HG03025 (cell line): ENCODE measurements around the gene BHMT2.

Source experiments
- ATAC-seq: cut with Tn5 transposase; IDR thresholded peaks from one replicate; pipeline ENCODE4 v1.9.1; 2021; ENCODE audit warnings: mild to moderate bottlenecking, moderate library complexity; ENCODE audit not compliant: unreplicated experiment, low FRiP score

BHMT2 gene, protein sequence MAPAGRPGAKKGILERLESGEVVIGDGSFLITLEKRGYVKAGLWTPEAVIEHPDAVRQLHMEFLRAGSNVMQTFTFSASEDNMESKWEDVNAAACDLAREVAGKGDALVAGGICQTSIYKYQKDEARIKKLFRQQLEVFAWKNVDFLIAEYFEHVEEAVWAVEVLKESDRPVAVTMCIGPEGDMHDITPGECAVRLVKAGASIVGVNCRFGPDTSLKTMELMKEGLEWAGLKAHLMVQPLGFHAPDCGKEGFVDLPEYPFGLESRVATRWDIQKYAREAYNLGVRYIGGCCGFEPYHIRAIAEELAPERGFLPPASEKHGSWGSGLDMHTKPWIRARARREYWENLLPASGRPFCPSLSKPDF

GRCh38 chr5:79069488-79070349 is at the start of gene BHMT2, which contains the start of gene DMGDH:
Gene BHMT2 (plus strand): TSS chr5:79069767. CDS start chr5:79069783, 16 bp downstream.
Gene DMGDH (minus strand): TSS chr5:79069674. CDS start chr5:79069620, 54 bp downstream.
- ATAC-seq, result no peak

DNA sequence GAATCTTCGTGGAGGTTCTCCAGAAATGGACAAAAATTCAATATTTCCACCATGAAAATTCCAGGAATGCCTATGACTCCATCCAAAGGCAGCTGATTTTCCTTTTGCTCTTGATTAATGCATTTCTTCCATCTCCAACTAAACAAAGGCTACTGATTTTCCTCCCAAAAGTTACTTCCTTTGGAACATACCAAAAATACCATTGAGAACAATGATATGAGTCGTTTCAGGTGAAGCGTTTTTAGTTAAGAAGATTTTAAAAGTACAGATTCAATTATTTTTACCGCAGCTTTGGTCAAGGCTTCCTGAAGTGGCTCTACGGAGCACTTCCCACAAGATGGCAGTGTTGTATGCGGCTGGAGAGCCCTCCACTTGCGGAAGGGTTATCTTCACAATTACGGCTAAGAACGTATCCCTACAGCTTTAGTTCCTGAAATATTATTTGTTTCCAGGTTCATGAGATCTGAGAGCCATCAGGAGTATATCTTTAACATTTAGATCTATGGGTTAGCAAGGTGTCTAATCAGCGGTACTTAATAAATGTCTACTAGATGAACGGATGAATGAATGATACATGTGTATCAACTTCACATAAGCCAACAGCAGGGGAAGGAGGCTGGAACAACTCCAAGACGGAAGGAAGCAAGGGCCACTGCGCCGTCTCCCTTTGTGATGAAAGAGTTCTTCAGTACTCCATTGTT is 48.6 kb upstream of the BHMT2 start:
- ATAC-seq, result no peak

DNA sequence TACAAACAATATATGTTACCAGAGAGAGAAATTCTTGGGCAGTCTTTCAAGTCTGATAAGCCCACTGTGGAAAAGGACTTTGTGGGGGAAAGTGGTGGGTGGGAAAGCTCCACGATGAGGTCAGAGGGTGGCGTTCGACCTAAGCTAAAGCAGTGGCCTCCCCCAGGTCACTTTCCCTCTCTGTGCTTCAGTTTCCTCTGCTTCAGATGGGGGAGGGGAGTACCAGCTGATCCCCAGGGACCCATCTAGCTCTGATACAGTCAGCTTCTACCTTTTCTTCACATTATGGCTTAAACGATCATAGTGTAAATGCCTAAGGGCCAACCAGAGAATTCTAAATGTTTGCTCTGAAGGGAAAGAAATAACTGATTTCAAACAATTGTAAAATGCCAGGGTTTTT is 47.8 kb upstream of the BHMT2 start:
- ATAC-seq, result no peak

DNA sequence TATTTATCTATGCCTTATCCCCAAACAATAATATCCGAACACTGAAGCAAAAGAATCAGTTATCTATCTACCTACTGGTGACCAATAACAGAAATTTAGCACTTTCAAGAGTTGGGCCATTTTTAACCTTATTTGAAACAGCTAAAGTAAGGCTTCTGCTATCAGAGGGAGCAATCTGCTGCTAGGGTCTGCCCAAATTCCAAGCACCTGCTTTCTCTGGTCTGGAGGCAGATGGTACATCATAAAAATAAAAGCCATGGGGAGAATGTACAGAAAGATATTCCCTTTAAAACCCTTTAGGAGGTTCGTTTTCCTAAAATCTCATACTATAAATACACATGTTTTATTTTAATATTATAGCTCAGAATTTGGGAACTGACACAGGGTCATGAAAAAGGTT is 46.8 kb upstream of the BHMT2 start:
- ATAC-seq, result no peak

DNA sequence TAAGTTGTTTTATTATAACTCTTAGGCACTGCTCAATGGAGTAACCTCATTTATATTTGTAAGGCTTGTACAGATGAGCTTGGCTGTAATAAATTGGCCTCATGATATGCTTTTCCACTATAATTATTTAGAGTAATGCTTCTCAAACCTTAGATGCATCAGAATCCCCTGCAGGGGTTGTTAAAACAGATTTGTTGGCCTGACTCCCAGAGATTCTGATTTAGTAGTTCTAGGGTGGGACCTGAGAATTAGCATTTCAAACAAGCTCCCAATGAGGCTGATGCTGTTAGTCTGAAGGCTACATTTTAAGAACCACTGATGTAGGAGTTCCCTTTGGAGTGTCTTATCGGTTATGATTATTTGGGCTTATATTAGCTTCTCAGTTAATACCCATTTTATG is 46.2 kb upstream of the BHMT2 start:
- no peak for ATAC-seq

- no peak for ATAC-seq
These were observed 45.6 kb upstream of the BHMT2 start for GRCh38 chr5:79023947-79024346.

- ATAC-seq, result no peak
These were observed 44.5 kb upstream of the BHMT2 start for GRCh38 chr5:79025054-79025472.

DNA sequence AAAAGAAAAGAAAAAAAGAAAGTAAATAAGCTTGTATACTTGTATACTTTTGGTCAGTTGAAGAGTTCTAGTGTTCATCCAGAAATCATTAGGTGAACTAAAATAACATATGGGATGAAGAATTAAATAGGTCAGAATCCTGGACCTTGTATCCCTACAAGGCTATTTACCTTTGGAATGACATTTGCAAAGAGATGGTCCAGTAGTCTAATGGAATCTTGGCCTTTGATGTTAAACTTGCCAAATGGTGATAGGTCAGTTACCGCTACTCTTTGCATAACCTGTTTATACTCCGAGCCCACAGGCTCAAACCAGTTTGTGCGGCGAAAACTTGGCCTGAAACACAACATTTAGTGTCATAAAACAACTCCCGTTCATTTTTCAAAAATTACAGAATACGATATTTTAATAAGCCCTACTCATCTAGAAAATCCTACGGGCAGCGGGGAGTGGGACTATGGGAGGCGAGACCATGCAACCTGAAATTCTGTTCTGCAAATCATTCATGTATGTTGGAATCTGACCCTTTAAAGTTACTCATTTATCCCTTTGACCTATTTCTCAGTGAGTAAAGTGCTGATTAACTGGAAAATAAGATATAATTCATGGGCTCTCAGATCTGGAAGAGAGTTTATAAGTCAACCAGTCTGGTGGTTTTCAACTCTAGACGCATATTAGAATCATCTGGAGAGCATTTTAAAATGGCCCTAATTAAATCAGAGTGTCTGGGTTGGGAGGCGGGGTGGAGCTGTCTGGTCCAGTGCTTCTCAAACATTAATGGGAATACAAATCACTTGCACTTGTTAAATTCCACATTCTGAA is 38.7 kb upstream of the BHMT2 start:
- no peak for ATAC-seq

DNA sequence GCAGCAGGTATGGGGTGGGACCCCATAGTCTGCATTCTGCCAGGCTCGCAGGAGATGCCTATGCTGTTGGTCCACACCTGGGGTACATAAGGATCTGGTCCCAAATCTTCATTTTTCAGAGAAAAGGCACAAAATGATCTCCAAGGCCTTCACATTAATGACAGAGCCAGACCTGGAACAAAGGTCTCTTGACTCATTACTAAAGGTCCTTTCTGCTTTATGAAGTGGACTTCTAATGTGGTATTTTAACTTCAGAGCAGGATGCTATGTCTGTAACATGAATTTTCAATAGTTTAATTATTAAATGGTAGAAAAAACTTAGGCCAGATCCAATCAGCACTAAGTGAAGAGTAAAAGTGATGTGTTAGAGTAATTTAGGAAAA is 38.1 kb upstream of the BHMT2 start:
- no peak for ATAC-seq

GRCh38 chr5:79032031-79032695 is 37.4 kb upstream of the BHMT2 start:
- ATAC-seq, result no peak

DNA sequence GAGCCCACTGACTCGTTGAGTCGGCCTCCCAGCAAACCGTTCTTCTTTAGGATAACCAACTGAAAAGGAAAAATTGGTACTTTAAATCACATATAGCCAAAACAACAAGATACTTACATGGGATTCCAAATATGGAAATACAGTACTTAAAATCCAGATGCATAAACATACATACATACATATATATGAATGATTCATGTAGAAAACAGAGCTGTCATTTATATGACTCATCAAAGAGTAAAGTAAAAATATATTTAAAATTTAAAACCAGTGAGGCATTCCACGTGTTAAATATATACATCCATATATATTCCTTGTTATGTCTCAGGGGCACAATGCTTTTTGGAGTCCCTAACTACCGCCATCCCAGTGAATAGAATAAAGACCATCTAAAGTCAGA is 36.8 kb upstream of the BHMT2 start:
- no peak for ATAC-seq

DNA sequence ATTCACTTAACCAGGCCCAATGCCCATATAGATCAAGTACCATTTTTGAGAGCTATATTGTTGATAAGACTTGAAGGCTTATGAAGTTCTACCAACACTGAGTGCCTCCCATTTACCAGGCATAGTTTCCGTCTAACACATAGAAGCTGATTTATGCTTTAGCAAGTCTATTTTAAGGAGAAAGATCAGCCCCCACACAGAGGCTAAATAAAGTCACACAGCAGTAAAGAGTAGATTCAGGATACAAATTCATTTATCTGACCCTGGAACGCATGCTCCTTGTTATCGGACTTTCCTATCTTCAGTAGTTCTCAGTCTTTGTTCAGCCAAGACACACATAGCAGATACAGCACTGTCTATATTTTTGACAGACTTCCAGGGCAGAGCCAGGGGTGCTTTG is 34.3 kb upstream of the BHMT2 start:
- ATAC-seq, result no peak

DNA sequence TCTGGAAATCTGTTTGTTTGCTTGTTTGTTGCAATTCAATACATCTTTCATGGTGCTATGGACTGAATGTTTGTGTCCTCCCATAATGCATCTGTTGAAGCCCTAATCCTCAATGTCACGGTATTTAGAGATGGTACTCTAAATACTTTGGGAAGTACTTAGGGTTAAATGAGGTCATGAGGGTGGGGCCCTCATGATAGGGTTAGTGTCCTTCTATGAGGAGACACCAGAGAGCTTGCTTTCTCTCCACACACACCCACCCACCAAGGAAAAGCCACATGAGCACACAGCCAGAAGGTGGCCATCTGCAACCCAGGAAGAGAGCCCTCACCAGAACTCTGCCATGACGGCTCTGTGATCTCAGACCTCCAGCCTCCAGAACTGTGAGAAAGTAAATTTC is 32.8 kb upstream of the BHMT2 start:
- no peak for ATAC-seq

DNA sequence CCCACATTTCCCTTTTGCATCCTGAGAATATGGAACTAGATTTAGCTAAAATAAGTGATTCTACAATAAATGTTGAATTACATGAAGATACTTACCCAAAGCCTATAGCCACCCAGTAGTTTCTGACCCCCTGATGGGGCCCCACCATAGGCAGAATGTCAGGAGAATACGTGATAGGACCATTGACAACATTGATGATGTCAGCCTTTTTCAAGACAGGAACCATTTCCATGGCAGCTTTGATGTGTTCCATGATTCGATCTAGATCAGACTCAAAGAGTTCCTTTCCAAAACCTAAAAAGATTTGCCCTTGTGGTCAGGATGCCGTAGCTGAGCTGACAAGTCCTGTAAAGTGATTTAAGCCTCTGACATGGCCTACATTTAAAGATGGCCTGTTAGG is 27.4 kb upstream of the BHMT2 start:
- no peak for ATAC-seq

DNA sequence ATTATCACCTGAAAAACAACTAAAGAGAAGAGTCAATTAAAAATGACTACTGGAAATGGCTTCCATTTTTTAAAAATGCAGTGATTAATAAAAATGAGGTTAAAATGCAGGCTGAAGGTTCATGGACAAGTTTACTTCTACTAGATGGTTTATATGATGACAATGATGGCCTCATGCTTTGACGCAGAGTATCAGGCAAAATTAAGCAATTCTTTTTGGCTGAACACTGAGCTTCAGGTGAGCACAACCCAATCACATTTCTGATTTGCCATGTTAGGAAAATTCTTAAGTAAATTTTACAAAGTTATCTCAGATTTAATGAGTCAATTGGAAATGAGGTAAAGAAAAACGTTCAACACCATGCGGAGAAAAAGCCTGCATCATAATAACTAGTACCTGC is 22.4 kb upstream of the BHMT2 start:
- no peak for ATAC-seq

GRCh38 chr5:79048437-79048836 is 21.1 kb upstream of the BHMT2 start:
- ATAC-seq, result no peak

DNA sequence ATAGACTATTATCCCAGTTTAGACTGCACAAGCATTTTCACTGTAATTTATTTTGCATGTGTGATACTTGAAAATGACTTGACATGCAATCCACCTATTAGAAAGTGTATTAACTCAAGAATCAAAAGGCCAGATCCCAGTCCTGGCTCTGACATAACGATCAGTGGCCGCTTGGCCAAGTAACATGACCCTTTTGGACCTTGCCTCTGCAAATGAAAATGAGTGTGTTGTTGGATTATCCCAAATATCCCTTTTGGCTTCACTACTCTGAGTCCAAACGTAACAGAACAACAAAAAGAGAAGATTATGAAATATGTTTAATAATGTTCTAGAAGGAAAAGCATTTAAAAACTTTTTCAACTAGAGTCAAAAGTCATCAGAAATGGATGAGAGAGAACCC is 19.1 kb upstream of the BHMT2 start:
- ATAC-seq, result no peak

GRCh38 chr5:79053321-79053720 is 16.2 kb upstream of the BHMT2 start:
- no peak for ATAC-seq

DNA sequence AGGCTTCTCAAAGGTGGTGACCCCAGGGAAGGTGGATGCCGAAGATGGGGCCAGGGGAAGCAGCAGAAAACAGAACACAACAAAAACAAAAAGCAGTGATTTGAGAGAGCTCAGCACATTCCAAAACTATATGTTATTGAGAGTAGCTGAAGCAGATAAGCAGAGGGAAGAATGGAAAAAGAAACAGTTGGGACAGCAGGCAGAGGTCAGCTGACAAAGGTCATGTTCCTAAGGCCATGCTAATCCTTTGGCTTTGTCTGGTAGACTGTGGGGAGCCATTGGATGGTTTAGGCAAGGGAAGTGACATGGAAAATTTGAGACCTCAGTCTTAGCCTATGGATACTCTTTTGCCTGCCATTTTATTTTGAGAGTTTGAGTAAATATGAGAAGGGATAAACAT is 14.6 kb upstream of the BHMT2 start:
- ATAC-seq, result no peak

DNA sequence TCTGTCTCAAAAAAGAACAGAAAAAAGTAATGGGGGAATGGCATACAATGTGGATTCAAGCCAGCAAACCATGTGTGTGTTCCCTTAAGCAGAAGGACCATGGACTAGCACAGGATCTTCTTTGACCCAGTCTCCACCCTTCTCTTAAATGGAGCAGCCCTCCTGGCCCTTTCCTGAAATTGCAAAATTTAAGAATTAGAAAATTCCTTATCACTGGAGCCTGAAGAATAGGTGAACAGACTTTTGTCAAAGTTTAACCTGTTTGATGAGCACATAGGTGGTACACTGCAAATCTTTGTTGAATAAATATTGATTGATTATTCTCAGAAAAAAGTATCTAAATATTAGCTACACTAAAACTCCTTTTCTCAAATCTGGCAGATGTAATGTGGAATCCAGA is 12.7 kb upstream of the BHMT2 start:
- no peak for ATAC-seq
